HUDEP-2 (cell line): ENCODE data around the gene ADAT3.

ENCODE experiments used
- DNase-seq, 76 experiments: peaks; one replicate each; lab custom pipeline; 2025; ENCODE audit not compliant: unreplicated experiment in 76 of 76; lab: John Stamatoyannopoulos, UW

Gene ADAT3

GRCh38 chr19:1911098-1911497 lies 5.9 kb downstream of the ADAT3 start:
- no peak for DNase-seq

DNA sequence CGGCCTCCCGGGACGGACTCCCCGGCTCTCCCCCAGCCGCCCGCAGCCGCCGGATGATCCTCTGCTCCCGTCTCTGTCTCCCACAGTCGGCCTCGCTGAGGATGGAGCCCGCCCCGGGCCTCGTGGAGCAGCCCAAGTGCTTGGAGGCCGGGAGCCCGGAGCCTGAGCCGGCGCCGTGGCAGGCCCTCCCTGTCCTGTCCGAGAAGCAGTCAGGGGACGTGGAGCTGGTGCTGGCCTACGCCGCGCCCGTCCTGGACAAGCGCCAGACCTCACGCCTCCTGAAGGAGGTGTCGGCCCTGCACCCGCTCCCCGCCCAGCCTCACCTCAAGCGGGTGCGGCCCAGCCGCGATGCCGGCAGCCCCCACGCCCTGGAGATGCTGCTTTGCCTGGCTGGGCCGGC lies 6.8 kb downstream of the ADAT3 start:
- DNase-seq = peak in 26 of 76 experiments; percentile 6 to 45 (median 28)

- DNase-seq = no peak
These were observed 7.7 kb downstream of the ADAT3 start for GRCh38 chr19:1912760-1913505.

DNA sequence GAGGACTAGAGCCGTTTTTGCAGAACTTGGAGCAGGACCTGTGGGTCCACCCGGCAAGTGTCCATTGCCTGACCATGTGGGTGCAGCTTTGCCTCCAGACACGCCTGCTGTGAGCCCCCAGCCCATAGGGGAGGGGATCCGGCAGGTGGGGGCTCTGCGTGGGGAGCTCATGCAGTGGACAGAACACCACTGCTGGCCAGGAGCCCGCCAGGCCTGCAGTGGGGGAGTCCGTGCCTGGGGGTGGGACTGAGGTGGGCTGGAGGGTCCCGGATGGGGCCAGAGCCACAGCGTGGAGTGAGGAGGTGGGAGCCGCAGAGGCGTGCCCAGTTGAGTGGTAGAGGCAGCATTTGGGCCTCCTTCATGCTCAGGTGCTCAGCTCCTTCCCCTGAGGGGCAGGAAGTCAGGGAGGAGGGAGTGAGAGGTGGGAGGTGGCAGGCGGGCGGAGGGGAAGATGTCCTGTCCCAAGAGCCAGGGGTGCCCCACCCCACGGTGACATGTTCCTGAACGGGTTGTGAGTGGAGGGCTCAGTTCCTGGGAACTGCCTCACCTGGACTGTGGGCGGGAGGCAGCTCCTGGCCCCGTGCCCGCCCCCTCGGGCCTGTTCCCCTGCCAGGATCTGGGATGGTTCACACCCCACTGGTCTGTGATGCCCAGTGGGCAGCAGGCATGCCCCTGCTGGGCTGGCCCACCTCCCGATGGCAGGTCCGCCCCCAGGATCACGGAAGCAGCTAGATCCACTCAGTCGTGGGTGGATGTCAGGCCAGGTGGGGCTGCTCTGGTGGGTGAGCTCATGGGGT lies 8.8 kb downstream of the ADAT3 start:
- DNase-seq = no peak

GRCh38 chr19:1914826-1915341 lies 9.7 kb downstream of the ADAT3 start:
- DNase-seq = no peak

DNA sequence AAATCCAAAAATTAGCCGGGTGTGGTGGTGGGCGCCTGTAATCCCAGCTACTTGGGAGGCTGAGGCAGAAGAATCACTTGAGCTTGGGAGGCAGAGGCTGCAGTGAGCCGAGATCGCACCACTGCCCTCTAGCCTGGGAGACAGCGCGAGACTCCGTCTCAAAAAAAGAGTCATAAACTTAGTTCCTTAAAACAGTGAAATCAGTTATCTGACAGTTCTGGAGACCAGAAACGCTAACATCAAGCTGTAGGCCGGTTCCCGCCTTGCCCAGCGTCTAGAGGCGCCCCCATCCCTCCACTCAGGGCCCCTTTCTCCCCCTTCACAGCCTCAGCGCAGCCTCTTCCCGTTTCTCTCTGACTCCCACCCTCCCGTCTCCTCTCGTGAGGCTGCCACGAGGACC lies 11.9 kb downstream of the ADAT3 start:
- no peak for DNase-seq

DNA sequence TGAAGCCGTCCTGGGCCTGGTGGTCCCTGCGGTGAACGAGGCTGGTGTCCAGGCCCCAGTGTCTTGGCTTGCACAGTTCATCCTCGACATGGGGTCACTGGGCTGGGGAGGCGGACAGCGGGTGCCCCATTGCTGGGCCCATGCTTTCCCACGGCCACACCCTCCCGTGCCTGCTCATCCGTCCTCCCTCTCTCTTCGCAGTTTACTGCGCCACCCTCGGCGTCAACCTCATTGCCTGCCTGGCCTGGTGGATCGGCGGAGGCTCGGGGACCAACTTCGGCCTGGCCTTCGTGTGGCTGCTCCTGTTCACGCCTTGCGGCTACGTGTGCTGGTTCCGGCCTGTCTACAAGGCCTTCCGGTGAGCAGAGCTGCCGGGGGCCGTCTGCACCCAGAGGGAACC lies 12.7 kb downstream of the ADAT3 start:
- no peak for DNase-seq

DNA sequence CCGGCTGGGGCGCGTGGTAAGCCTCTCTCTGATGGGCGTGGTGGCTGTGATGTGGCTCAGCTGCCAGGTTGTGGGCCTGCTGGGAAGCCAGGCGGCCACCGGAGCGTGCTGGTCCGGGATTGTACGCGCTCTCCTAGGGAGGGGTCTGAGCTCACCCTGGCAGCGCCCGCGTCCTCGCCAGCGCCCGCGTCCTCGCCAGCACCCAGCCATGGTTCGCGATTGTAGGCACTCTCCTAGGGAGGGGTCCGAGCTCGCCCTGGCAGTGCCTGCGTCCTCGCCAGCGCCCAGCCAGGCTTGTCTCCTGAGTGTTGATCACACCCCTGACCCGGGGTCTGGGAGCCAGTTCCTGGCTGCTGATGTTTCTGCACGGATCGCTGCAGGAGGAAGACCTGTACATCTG lies 13.8 kb downstream of the ADAT3 start:
- DNase-seq = no peak

GRCh38 chr19:1920644-1921043 lies 15.4 kb downstream of the ADAT3 start:
- DNase-seq = no peak

DNA sequence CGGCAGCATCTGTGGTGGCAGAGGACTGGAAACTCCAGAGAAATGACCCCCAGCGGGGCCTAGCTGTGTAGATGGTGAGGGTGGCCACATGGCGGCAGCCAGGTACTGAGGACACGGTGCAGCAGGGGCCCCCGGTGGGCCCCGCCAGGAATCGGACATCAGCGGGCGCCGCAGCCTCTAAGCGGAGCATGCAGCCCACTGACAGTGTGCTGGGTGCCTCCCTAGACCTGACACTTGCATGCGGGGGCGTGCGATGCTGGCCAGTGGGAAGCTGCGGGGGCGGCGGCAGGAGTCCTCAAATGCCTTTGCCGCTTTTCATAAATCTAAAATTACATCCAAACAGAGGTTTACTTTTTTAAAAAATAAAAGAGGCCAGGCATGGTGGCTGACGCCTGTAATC lies 16.1 kb downstream of the ADAT3 start:
- DNase-seq = no peak

DNA sequence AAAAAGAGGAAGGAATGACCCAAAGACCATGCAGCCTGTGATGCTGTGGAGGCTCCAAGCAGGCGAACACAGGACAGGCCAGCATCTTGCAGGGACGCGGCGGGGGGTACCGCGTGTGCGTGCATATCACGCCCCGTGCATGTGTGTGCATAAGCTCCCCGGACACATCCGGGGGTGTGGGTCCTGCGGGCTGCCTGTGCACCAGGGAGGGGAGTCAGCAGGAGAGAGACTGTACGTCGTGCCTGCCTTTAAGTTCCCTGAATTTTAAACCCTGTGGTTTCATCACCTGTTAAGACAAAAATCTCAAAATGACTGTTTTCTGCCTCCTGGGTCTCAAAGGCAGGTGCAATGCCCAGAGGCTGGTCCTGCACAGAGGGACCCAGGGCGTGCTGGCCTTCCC lies 16.6 kb downstream of the ADAT3 start:
- no peak for DNase-seq

GRCh38 chr19:1922803-1923202 lies 17.6 kb downstream of the ADAT3 start:
- no peak for DNase-seq

DNA sequence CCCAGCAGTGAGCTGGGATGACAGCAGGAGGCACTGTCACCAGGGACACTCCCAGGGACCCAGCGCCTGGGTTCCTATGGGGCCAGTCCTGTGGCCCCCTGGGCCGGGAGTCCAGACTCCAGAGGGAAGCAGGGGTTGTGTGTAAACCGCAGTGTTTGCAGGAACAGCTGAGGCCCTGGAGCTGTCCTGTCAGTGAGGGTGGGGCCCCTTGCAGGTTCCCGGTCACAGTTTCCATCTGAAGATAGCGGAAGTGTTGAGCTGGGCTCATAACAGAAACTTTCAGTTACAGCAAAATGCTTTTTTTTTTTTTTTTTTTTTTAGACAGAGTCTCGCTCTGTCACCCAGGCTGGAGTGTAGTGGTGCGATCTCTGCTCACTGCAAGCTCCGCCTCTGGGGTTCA lies 18.1 kb downstream of the ADAT3 start:
- DNase-seq = no peak

DNA sequence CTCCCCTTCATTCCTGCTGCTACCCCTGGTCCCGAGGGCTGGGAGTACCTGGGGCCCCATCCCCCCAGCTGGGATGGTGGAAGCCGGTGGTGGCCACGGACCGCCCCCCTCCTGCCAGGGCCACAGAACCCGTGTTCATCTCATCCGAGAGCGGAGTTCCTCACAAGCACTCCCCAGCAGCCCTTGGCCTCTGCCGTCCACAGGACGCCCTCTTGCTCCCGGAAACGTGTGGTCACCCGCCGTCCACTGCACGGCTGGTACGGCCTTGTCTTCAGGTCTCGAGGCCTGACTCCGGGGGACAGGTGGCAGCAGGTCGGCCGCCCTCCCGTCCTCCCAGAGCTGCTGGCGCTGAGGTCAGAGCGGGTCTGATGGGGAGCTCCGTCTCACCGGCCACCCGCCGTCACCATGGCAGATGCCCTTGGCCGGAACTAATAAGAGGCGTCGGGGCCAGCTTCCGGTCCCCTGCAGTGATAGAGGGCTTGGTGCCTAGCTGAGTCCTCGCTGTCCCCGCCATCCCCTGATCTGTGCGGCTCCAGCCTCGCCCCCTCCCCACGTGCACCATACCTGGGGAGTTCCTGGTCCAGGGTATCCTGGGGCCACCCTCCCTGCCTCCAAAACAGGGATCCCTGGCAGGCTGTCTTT lies 19.2 kb downstream of the ADAT3 start:
- DNase-seq = no peak

GRCh38 chr19:1925544-1925943 lies 20.3 kb downstream of the ADAT3 start:
- no peak for DNase-seq

DNA sequence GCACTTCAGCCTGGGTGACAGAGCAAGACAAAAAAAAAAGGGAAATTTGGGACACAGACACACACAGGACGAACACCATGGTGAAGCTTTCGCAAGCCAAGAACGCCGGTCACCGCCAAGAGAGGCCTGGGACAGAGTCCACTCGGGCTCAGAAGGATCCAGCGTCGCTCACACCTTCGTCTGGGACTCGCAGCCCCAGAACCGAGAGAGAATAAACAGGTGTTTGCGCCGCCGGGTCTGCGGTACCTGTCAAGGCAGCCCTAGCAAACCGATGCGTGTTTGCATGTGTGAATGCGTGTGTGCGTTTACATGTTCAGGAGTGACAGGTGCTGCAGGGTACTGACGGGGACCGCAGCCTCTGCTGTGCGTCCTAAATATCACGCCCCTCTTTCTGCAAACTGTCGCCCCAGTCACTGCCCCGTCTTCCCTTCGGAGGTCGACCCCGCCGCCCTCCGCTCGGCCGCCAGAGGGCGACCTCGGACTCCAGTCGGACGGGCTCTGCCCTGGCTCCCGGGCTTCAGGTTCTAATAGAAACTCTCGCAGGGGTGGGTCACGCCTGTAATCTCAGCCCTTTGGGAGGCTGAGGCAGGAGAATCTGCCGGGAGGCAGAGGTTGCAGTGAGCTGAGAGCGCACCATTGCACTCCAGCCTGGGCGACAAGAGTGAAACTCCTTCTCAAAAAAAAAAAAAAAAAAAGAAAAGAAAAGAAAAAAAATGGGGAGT lies 24.0 kb downstream of the ADAT3 start:
- DNase-seq = peak in 65 of 76 experiments; percentile 26 to 87 (median 69)

GRCh38 chr19:1931445-1931844 lies 26.2 kb downstream of the ADAT3 start:
- no peak for DNase-seq

DNA sequence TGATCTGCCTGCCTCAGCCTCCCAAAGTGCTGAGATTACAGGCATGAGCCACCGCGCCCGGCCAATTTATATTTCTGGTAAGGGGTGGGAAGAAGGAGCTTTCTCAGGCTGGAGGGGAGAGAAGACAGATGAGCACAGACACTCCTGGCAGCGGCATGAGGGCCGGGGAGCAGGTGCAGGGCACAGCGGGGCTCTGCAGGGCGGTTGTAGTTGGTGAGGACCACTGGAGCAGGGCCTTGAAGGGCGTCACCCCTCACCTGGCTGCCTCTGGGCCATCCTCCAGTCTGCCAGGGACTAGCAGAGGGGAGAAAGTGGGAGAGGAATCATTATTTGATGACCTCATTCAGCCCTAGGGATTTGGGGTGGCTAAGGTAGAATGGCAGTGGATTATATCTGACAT lies 27.2 kb downstream of the ADAT3 start:
- no peak for DNase-seq

- no peak for DNase-seq
These were observed 28.0 kb downstream of the ADAT3 start for GRCh38 chr19:1933244-1933643.

DNA sequence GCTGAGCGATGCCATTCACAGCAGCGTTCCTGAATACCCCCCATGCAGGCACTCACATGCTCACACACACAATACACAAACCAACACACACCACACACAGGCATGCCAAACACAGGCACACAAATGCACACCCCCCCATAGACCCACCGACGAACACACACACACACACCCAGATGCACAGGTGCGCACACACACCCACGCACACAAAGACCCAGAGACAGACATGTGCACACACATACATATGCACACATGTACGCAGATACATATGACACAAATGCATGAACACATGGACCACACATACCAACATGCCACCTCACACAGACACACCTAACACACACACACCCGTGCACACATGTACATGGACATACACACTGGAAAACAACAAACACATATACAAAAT lies 28.7 kb downstream of the ADAT3 start:
- DNase-seq = no peak
